Nephron (organoid): ENCODE results near the gene ATG13.
A peak's percentile ranks its signal among the peaks of the same experiment; 100 is the strongest.

ENCODE experiments used
- H3K27ac Mint-ChIP-seq, 3 experiments: 2 replicates each; pipeline ENCODE4 v1.8.0; 2020; ENCODE audit warnings: mixed read lengths in 3 of 3, mild to moderate bottlenecking in 2 of 3, moderate library complexity in 1 of 3
- H3K27me3 Mint-ChIP-seq: 2 replicates; pipeline ENCODE4 v1.8.0; 2021; ENCODE audit warnings: low read depth, mild to moderate bottlenecking, moderate library complexity, mixed read lengths
- H3K36me3 Mint-ChIP-seq: 2 replicates; pipeline ENCODE4 v1.8.0; 2020; ENCODE audit warnings: low read depth, mixed read lengths
- H3K4me1 Mint-ChIP-seq: 2 replicates; pipeline ENCODE4 v1.8.0; 2020; ENCODE audit warnings: mixed read lengths
- H3K4me3 Mint-ChIP-seq, 3 experiments: 2 replicates each; pipeline ENCODE4 v1.8.0; 2020; ENCODE audit warnings: mild to moderate bottlenecking in 3 of 3, mixed read lengths in 3 of 3, moderate library complexity in 2 of 3
- H3K9me3 Mint-ChIP-seq: 2 replicates; pipeline ENCODE4 v1.8.0; 2020; ENCODE audit warnings: mixed read lengths
- TF ChIP-seq, protein P1 (sequence below), 3 experiments: fragments of 200-600 bp; sonication (generic); IDR thresholded peaks; one replicate each; pipeline ENCODE4 v1.5.0; 2021; ENCODE audit warnings: antibody characterized with exemption in 3 of 3; ENCODE audit not compliant: unreplicated experiment in 3 of 3

ATG13 gene

DNA sequence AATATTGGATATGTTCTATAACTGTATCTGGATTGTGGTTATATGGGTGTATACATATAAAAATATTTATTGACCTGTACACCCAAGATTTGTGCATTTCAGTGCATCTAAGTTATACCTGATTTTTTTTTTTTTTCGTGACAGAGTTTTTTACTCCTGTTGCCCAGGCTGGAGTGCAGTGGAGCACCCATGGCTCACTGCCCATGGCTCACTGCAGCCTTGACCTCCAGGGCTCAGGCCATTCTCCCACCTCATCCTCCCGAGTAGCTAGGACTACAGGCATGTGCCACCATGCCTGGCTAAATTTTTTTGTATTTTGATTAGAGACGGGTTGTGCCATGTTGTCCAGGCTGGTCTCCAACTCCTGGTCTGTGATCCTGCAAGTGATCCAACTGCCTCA lies 24.3 kb downstream of the ATG13 start:
- H3K36me3 Mint-ChIP-seq: peaks cover 50% of the 10 kb centered on the region
- no peaks in the 10 kb centered on the region for H3K27me3 Mint-ChIP-seq
- TF ChIP-seq, protein P1, sequence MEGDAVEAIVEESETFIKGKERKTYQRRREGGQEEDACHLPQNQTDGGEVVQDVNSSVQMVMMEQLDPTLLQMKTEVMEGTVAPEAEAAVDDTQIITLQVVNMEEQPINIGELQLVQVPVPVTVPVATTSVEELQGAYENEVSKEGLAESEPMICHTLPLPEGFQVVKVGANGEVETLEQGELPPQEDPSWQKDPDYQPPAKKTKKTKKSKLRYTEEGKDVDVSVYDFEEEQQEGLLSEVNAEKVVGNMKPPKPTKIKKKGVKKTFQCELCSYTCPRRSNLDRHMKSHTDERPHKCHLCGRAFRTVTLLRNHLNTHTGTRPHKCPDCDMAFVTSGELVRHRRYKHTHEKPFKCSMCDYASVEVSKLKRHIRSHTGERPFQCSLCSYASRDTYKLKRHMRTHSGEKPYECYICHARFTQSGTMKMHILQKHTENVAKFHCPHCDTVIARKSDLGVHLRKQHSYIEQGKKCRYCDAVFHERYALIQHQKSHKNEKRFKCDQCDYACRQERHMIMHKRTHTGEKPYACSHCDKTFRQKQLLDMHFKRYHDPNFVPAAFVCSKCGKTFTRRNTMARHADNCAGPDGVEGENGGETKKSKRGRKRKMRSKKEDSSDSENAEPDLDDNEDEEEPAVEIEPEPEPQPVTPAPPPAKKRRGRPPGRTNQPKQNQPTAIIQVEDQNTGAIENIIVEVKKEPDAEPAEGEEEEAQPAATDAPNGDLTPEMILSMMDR (IDR thresholded peaks at IDR 0.05; ENCODE audit: unreplicated experiment in 3 of 3): no peak
- H3K4me3 Mint-ChIP-seq: no peak overlapping the region
- no peaks in the 10 kb centered on the region for H3K4me1 Mint-ChIP-seq
- peak overlapping the region in 1 of 3 experiments; percentile 17 for H3K27ac Mint-ChIP-seq
- no peaks in the 10 kb centered on the region for H3K9me3 Mint-ChIP-seq

DNA sequence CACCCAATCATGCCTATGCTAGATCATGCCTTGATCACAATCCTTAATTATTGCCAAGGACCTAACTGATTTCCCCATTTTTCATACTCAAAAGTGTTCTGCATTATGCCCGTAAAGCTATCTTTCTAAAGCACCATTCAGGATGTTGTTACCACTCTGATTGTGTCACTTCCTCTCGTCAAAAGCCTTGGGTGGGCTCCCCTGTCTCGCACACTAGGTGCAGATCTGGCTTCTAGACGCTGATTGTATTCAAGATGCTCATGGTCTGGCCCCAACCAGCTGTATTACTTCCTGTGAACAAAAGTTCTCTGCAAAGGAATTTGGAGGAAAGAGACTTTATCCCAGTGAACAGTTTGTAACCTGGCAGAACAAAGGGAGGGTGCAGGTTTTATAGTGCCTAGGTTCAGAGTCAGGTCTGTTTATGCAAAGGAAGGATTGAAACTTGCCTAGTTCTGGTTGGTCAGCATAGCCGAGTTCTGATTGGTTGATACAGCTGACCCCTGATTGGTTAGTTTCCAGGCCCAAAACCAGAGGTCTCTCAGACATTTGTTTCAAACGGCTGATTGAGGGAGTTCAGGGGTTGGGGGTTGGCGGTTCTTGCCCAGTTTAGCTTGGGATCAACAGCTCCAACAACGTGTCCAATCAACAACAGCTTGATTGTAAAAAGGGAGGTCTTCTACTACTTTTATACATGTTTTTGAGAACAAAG lies 25.4 kb downstream of the ATG13 start:
- no peak overlapping the region for H3K27ac Mint-ChIP-seq
- no peak overlapping the region for H3K4me3 Mint-ChIP-seq
- TF ChIP-seq, protein P1 (IDR thresholded peaks at IDR 0.05; ENCODE audit: unreplicated experiment in 3 of 3): no peak
- no peaks in the 10 kb centered on the region for H3K9me3 Mint-ChIP-seq
- peaks cover 53% of the 10 kb centered on the region for H3K36me3 Mint-ChIP-seq
- no peaks in the 10 kb centered on the region for H3K4me1 Mint-ChIP-seq
- no peaks in the 10 kb centered on the region for H3K27me3 Mint-ChIP-seq

DNA sequence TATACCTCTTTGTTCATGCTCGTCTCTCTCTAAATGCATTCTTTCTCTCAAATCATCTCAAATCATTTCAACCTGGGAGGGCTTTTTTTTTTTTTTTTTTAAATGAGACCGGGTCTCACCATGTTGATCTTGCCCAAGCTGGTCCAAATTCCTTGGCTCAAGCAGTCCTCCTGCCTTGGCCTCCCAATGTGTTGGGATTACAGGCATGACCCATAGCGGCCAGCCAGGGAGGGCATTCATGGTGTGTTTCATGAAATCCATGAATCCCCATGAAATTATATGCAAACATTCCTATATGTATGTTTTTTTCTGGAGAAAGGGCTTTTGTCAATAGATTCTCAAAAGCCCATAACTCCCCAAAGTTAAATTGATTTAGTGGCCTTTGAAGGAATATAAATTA lies 26.2 kb downstream of the ATG13 start:
- no peaks in the 10 kb centered on the region for H3K9me3 Mint-ChIP-seq
- peaks cover 50% of the 10 kb centered on the region for H3K36me3 Mint-ChIP-seq
- H3K27me3 Mint-ChIP-seq: no peaks in the 10 kb centered on the region
- TF ChIP-seq, protein P1 (IDR thresholded peaks at IDR 0.05; ENCODE audit: unreplicated experiment in 3 of 3): no peak
- no peak overlapping the region for H3K27ac Mint-ChIP-seq
- H3K4me1 Mint-ChIP-seq: no peaks in the 10 kb centered on the region
- H3K4me3 Mint-ChIP-seq: no peak overlapping the region

DNA sequence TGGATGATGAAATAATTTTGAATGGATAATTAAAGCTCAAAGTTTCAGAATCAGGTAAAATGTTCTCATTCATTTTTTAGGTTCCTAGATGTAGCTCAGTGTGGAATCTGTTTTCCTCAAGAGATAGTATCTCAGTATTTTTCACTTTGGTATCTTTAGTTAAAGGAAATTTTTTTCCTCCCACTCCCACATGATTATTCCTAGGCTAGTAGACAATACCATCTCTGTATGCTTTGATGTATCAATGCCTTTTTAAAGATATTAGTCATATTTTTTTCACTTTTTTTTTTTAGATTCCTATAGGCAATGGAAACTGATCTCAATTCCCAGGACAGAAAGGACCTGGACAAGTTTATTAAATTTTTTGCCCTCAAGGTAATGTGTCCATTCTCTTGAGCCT lies 26.6 kb downstream of the ATG13 start:
- Mint-ChIP-seq H3K4me3 (no peak overlapping the region), H3K9me3 (no peaks in the 10 kb centered on the region), H3K27me3 (no peaks in the 10 kb centered on the region), H3K27ac (no peak overlapping the region), H3K4me1 (peaks cover 2% of the 10 kb centered on the region), H3K36me3 (peaks cover 49% of the 10 kb centered on the region)
- TF ChIP-seq, protein P1 (IDR thresholded peaks at IDR 0.05; ENCODE audit: unreplicated experiment in 3 of 3): no peak

DNA sequence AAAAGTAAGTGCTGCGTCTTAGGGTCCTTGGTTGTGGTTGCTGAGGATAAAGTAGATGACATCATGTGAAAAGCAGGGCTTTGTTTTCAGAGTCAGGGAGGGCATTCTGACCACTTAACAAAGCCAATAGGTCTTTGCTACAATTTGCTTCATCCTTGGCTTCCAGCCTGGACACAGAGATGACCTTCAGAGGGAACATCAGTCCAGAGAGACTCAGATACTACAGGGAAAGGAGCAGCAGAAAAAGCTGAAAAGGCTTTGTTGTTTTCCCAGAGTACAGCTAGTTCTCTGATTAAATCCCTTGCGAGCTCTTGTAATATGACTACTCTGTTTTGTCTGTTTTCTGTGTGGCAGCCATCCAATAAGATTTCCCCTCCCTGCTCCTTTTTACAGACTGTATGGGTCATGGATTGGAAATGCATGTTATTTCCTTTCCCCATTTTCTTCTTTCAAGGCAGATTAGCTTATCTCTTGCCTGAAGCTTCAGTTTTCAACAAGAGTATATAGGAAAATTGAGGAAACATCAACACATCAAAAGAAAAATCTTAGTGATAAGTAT lies 31.9 kb downstream of the ATG13 start:
- TF ChIP-seq, protein P1 (IDR thresholded peaks at IDR 0.05; ENCODE audit: unreplicated experiment in 3 of 3): no peak
- no peaks in the 10 kb centered on the region for H3K27me3 Mint-ChIP-seq
- H3K27ac Mint-ChIP-seq: peak overlapping the region; percentile 89 to 98 (median 95)
- H3K4me3 Mint-ChIP-seq: peak overlapping the region in 2 of 3 experiments; percentile 32 to 67
- H3K4me1 Mint-ChIP-seq: peaks cover 9% of the 10 kb centered on the region
- H3K36me3 Mint-ChIP-seq: peaks cover 56% of the 10 kb centered on the region
- no peaks in the 10 kb centered on the region for H3K9me3 Mint-ChIP-seq

DNA sequence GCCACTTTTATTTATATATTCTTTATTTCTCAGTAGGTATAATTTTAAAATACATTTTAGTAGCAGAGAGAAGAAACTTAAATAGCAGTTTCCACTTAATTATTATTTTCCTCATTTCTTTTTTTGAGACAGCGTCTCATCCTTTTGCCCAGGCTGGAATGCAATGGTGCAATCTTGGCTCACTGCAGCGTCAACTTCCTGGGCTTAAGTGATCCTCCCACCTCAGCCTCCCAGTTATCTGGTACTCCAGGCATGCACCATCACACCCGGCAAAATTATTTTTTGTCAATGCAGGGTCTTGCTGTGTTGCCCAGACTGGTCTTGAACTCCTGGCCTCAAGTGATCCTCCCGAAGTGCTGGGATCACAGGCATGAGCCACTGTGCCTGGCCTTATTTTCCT lies 38.3 kb downstream of the ATG13 start:
- no peak overlapping the region for H3K4me3 Mint-ChIP-seq
- H3K27me3 Mint-ChIP-seq: no peaks in the 10 kb centered on the region
- TF ChIP-seq, protein P1 (IDR thresholded peaks at IDR 0.05; ENCODE audit: unreplicated experiment in 3 of 3): no peak

More for the DNA sequence above, 38.3 kb downstream of the ATG13 start:
- Mint-ChIP-seq H3K9me3 (no peaks in the 10 kb centered on the region), H3K27ac (no peak overlapping the region), H3K36me3 (peaks cover 70% of the 10 kb centered on the region), H3K4me1 (no peaks in the 10 kb centered on the region)
